Kasumi-1 (cell line): ENCODE measurements around the gene POU5F2.

Experiments used
- DNase-seq, 2 experiments: peaks; one replicate each; lab custom pipeline; 2025; lab: John Stamatoyannopoulos, UW

POU5F2 gene, protein sequence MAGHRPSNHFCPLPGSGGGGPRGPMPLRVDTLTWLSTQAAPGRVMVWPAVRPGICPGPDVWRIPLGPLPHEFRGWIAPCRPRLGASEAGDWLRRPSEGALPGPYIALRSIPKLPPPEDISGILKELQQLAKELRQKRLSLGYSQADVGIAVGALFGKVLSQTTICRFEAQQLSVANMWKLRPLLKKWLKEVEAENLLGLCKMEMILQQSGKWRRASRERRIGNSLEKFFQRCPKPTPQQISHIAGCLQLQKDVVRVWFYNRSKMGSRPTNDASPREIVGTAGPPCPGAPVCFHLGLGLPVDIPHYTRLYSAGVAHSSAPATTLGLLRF

DNA sequence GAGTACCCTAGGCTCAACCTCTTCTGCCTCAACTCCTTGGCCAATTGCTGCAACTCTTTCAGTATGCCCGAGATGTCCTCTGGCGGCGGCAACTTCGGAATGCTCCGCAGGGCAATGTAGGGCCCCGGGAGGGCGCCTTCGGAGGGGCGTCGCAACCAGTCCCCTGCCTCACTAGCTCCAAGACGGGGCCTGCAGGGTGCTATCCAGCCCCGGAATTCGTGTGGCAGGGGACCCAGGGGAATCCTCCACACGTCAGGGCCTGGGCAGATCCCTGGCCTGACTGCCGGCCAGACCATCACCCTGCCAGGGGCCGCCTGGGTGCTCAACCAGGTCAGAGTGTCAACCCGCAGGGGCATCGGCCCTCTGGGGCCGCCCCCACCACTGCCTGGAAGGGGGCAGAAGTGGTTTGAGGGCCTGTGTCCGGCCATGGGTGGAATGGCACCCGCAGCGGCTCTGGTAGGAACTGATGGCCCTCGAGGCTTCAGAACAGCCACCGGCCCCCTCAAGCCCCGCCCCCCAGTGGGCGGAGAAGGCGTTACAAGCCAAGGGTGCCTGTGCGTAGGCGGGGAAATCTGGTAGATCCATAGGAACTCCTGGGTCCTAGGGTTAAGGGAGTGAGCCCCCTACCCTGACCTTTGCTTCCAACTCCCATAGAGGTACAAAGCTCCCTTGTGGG is at the start of gene POU5F2:
TSS of gene POU5F2 (minus strand) at position 465 of the 676 bp plus-strand sequence. CDS start at position 428, 37 bp downstream.
- DNase-seq: no peak

- no peak for DNase-seq
Measured at GRCh38 chr5:93790401-93790800, 49.0 kb upstream of the POU5F2 start.

- no peak for DNase-seq
Measured at GRCh38 chr5:93789173-93790067, 48.0 kb upstream of the POU5F2 start.

DNA sequence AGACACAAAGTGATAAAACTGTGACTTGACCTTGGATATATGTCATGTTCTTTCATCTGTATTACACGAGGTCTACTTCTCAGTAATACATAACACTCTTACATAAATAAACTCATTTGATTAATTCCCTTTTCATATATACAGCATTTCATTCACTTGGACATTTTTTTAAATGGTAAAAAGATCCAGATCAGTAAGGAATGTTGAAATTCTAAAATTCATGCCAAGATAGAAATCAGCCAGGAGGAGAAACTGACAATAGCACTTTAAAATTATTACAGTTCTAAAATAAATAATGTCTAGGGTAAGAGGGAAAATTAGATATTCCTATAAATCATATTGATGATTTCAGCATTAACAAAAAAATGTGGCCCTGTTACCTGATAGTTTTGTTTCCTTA is 46.2 kb upstream of the POU5F2 start:
- no peak for DNase-seq

- no peak for DNase-seq
Measured at GRCh38 chr5:93785475-93785874, 44.1 kb upstream of the POU5F2 start.

DNA sequence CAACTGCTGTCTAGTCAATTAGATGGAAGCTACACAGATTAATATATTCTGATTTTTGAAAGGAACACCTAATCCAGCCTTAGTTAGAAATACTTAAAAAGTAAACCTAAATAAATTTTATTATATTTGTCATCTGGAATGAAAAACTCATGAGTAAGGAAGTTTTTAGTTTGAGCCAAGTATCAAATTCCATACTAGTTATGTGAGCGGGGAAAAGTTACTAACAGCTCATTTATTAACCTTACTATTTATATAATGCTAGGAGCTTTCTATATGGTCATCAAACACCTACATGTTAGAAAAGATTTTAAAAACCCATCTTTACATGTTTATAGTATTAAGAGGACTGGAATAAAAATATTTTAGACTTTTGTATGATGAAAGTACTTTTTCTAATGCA is 41.6 kb upstream of the POU5F2 start:
- no peak for DNase-seq

GRCh38 chr5:93777620-93778019 is 36.2 kb upstream of the POU5F2 start:
- no peak for DNase-seq

DNA sequence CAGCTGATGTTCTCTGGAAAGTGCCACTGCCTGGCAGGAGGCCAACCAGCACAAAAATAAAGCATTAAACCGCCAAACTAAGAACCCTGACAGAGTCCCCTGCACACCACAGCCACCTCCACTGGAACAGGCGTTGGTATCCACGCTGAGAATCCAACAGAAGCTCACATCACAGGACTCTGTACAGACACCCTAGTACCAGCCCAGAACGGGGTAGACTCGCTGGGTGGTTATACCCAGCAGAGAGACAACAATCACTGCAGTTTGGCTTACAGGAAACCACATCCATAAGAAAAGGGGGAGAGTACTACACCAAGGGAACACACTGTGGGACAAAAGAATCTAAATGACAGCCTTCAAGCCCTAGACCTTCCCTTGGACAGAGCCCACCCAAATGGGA is 15.0 kb upstream of the POU5F2 start:
- no peak for DNase-seq

- DNase-seq: no peak
Measured at GRCh38 chr5:93755716-93756115, 14.3 kb upstream of the POU5F2 start.

DNA sequence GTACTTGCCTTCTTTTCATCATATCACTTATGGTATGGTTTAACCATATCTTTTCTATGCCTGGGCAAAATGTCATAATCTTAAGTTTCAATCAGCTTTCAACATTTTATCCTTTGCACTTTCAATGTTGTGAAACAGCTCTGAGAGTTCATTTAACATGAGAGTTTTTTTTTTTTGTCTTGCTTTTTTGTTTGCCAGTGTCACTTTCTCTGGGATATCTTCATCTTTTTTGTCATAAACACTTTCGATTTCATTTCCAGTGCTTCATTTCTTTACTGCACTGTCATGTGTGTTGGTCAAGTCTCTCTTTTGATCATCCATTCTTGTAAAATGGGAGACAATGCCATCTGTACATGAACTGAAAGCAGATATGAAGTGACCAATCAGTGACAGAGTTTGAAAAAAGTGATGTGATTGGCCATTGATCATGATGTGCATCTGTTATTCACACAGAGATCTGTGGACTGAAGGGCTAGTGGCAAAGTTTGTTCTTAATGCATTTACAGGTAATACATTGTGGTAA is 7.5 kb upstream of the POU5F2 start:
- no peak for DNase-seq

DNA sequence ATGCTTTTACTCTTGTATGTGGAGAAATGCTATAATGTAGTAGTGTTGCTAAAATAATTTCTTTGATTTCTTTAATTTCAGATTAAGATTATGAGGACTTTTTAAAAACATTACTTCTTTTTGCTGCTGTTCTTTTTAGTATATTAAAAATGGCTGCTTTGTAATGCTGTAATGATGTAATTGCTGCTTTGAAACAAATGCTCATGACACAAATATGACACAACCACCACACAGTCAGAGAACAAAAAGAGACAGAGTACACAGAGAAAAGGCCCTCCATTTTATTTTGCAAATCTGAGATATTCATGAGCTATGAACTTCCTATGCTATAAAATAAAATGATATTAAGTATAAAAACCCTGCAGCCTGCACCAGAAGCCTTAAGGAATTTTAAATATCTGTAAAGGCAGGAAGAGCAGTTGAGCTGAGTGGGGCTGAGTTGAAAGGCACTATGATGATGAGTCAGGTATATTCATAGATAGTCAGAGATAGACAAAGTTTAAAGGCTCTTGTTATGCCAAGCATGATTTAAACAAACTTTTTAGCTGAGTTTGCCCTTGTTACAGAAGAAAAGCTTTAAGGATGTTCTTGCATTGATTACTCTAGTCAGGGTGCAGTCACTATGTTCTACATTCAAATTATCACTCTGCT is 5.1 kb upstream of the POU5F2 start:
- no peak for DNase-seq

DNA sequence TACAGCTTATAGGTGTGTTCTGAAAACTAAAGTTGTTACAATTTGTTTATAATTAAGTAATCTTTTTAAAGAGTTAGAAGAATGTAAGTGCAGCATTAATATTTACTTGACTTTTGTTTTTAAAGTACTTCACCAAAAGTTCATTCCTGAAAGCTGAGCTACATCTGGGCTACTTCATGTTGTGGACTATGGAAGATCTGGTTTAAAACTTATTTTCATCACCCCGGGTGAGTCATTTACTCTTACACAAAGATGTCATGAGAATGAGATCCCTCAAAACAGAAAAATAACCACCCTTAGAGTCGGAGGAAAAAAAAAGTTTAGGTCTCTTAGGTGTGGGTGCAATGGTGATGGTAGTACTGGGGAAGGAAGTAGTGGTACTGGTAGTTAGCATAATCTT is 5.1 kb downstream of the POU5F2 start:
- DNase-seq: no peak

GRCh38 chr5:93735378-93735777 is 6.0 kb downstream of the POU5F2 start:
- DNase-seq: no peak

DNA sequence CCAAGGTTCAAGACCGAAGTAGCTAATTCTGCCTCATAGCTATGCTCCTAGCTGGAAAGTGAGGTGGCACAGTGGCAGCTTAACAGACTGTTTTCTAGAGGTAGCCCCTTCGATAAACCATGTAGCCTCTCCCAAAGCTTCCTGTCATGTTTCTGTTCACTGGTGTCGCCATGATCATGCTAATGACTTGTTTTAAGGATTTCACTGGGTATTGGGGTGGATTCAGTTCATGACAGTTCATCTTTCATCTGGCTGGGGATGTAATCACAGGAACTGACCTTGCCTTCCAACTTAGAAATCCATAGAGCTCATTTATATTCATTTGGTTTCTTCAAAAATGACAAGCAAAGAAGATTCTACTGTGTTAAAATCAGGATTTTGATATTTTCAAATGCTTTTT is 9.4 kb downstream of the POU5F2 start:
- DNase-seq: no peak

DNA sequence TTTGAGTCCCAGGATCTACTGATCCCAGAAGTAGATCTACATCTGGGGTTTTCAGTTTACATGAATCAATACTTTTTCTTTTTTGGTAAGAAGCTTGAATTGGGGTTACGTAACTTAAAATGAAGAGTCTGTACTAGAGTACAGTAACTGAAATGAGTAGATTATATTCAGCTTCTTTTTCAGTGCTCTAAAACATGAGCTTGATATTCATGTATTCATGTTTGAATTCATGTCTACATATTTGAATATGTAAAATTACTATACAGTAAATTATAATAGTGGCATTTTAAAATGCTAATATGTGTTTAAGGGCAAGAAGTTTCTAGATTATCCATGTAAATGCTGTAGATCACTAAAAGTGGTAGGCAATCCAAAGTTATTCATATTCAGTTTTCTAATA is 14.8 kb downstream of the POU5F2 start:
- no peak for DNase-seq

- DNase-seq: no peak
Measured at GRCh38 chr5:93724791-93725190, 16.6 kb downstream of the POU5F2 start.

DNA sequence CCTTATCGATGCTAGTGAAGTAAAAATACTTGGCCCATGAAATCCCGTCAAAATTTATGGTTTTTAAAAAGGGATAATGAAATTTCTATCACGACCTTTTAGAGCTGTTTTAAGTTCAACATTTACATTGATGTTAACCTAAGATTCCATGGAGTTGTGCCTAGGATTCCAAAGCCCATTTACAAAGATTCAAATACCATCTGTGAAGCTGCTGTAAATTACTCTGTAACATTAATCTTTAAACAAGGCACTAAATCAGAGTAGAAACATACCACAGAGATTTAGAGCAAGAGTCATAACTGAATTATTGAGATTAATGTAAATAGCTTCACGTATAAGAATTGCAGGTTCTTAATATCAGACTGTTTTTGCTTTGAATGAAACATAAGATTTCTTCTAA is 17.7 kb downstream of the POU5F2 start:
- no peak for DNase-seq

DNA sequence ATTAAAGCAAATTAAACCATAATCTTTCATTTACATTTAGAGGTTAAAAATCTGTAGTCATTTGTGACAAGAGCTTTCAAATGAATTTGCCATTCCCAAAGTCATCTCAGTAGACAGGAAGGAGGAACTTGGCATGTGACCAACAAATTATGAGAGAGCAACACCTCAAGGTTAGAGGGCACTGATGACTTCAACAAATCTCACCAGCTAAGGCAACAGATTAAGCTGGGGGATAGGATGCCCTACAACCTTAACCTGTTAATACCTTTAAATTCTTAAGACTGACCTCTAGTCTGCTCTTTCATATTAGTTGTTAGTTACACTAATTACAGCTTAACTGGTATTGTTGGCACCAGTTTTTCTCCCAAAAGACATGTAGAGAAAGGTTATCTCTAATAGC is 18.4 kb downstream of the POU5F2 start:
- no peak for DNase-seq

- DNase-seq: no peak
Measured at GRCh38 chr5:93722588-93722987, 18.8 kb downstream of the POU5F2 start.

DNA sequence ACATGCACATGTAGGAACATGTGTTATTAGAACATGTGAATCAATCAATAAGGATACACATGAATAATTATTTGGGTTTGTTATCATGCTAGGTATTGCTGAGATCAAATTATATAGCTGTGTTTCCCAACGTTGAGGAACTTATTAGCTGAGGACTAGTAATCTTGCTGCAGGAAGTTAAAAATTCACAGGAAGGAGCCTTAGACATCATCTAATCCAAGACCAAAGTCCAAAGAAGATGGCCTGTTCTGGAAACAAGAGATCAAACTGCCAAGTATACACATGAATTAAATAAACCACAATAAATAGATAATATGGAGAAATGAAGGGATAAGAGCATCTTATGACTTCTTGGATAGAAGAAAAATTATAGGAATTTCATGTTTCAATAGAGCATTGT is 19.9 kb downstream of the POU5F2 start:
- DNase-seq: no peak

DNA sequence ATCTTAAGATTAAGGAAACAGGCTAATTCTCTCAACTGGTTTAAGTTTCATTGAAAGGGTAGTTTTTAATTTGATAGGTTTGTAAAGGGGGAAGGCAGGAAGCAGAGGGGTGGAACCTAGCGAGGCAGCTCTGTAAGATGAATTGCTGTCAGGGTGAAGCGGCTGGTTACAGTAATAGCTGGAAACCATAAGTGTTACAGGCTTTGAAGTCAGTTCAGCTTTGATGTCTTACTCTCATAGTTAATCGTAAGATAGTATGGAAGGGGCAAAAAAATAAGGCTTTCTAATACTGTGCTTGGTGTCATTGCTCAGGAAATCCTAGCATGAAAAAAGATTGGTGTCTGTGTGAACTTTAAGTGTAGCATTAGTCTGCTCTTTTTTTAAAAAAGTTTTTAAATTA is 20.3 kb downstream of the POU5F2 start:
- no peak for DNase-seq

GRCh38 chr5:93717162-93717561 is 24.2 kb downstream of the POU5F2 start:
- no peak for DNase-seq
